ENCODE results near the gene ABL1.
"Not testable (repeated sequence)": the region's sequence is repeated elsewhere in the genome, so short reads cannot be mapped to it uniquely, and the experiment has no call there.

ABL1 gene

GRCh38 chr9:130837643-130838042 is 2.6 kb downstream of the ABL1 start:
- Mint-ChIP-seq H3K4me1 (ENCODE audit: low read depth) (peaks cover 48% of the 10 kb centered on the region), H3K27ac (no peak overlapping the region), H3K4me3 (peak overlapping the region; percentile 80)

GRCh38 chr9:130839132-130840111 is 4.4 kb downstream of the ABL1 start:
- Mint-ChIP-seq H3K27ac (no peak overlapping the region), H3K4me1 (ENCODE audit: low read depth) (peaks cover 48% of the 10 kb centered on the region), H3K4me3 (no peak overlapping the region), H3K36me3 (no peaks in the 10 kb centered on the region), H3K9me3 (ENCODE audit: low read depth) (no peaks in the 10 kb centered on the region), H3K27me3 (no peaks in the 10 kb centered on the region)

More at GRCh38 chr9:130837643-130838042, 2.6 kb downstream of the ABL1 start:
- no peaks in the 10 kb centered on the region for H3K9me3 Mint-ChIP-seq (ENCODE audit: low read depth)
- H3K27me3 Mint-ChIP-seq: no peaks in the 10 kb centered on the region
- no peaks in the 10 kb centered on the region for H3K36me3 Mint-ChIP-seq

GRCh38 chr9:130842545-130842944 is 7.5 kb downstream of the ABL1 start:
- Mint-ChIP-seq H3K9me3 (ENCODE audit: low read depth) (no peaks in the 10 kb centered on the region), H3K4me3 (no peak overlapping the region), H3K36me3 (no peaks in the 10 kb centered on the region), H3K4me1 (ENCODE audit: low read depth) (peaks cover 34% of the 10 kb centered on the region), H3K27me3 (no peaks in the 10 kb centered on the region), H3K27ac (no peak overlapping the region)

GRCh38 chr9:130843049-130843908 is 8.2 kb downstream of the ABL1 start:
- Mint-ChIP-seq H3K9me3 (ENCODE audit: low read depth) (no peaks in the 10 kb centered on the region), H3K27me3 (no peaks in the 10 kb centered on the region), H3K4me1 (ENCODE audit: low read depth) (peaks cover 32% of the 10 kb centered on the region), H3K27ac (peak overlapping the region; percentile 35), H3K4me3 (no peak overlapping the region), H3K36me3 (no peaks in the 10 kb centered on the region)

GRCh38 chr9:130844044-130844451 is 9.0 kb downstream of the ABL1 start:
- H3K36me3 Mint-ChIP-seq: no peaks in the 10 kb centered on the region
- no peaks in the 10 kb centered on the region for H3K9me3 Mint-ChIP-seq (ENCODE audit: low read depth)
- no peaks in the 10 kb centered on the region for H3K27me3 Mint-ChIP-seq
- peaks cover 26% of the 10 kb centered on the region for H3K4me1 Mint-ChIP-seq (ENCODE audit: low read depth)
- H3K4me3 Mint-ChIP-seq: no peak overlapping the region
- peak overlapping the region; percentile 8 for H3K27ac Mint-ChIP-seq

GRCh38 chr9:130845254-130845653 is 10.2 kb downstream of the ABL1 start:
- H3K36me3 Mint-ChIP-seq: no peaks in the 10 kb centered on the region
- no peak overlapping the region for H3K4me3 Mint-ChIP-seq
- H3K9me3 Mint-ChIP-seq (ENCODE audit: low read depth): no peaks in the 10 kb centered on the region
- H3K27ac Mint-ChIP-seq: no peak overlapping the region
- H3K27me3 Mint-ChIP-seq: no peaks in the 10 kb centered on the region
- peaks cover 27% of the 10 kb centered on the region for H3K4me1 Mint-ChIP-seq (ENCODE audit: low read depth)

- no peaks in the 10 kb centered on the region for H3K27me3 Mint-ChIP-seq
- no peaks in the 10 kb centered on the region for H3K9me3 Mint-ChIP-seq (ENCODE audit: low read depth)
- H3K4me3 Mint-ChIP-seq: no peak overlapping the region
- no peak overlapping the region for H3K27ac Mint-ChIP-seq
- H3K4me1 Mint-ChIP-seq (ENCODE audit: low read depth): peaks cover 24% of the 10 kb centered on the region
- H3K36me3 Mint-ChIP-seq: no peaks in the 10 kb centered on the region
Measured at GRCh38 chr9:130845901-130846481, 10.9 kb downstream of the ABL1 start.

GRCh38 chr9:130846487-130847305 is 11.6 kb downstream of the ABL1 start:
- H3K4me3 Mint-ChIP-seq: no peak overlapping the region
- H3K9me3 Mint-ChIP-seq (ENCODE audit: low read depth): no peaks in the 10 kb centered on the region
- no peaks in the 10 kb centered on the region for H3K27me3 Mint-ChIP-seq
- no peaks in the 10 kb centered on the region for H3K36me3 Mint-ChIP-seq
- H3K4me1 Mint-ChIP-seq (ENCODE audit: low read depth): peaks cover 23% of the 10 kb centered on the region
- no peak overlapping the region for H3K27ac Mint-ChIP-seq

GRCh38 chr9:130847306-130848217 is 12.5 kb downstream of the ABL1 start:
- Mint-ChIP-seq H3K4me3 (no peak overlapping the region), H3K36me3 (no peaks in the 10 kb centered on the region), H3K27me3 (no peaks in the 10 kb centered on the region), H3K4me1 (ENCODE audit: low read depth) (peaks cover 16% of the 10 kb centered on the region), H3K9me3 (ENCODE audit: low read depth) (no peaks in the 10 kb centered on the region), H3K27ac (no peak overlapping the region)

GRCh38 chr9:130848514-130848913 is 13.5 kb downstream of the ABL1 start:
- not testable (repeated sequence) for H3K27me3 Mint-ChIP-seq; H3K9me3 Mint-ChIP-seq (ENCODE audit: low read depth); H3K4me3 Mint-ChIP-seq; H3K4me1 Mint-ChIP-seq (ENCODE audit: low read depth); H3K36me3 Mint-ChIP-seq; H3K27ac Mint-ChIP-seq

GRCh38 chr9:130849356-130849755 is 14.3 kb downstream of the ABL1 start:
- Mint-ChIP-seq H3K27ac (no peak overlapping the region), H3K27me3 (no peaks in the 10 kb centered on the region), H3K4me3 (no peak overlapping the region)

GRCh38 chr9:130852801-130853200 is 17.7 kb downstream of the ABL1 start:
- Mint-ChIP-seq H3K9me3 (ENCODE audit: low read depth) (no peaks in the 10 kb centered on the region), H3K27me3 (no peaks in the 10 kb centered on the region), H3K36me3 (no peaks in the 10 kb centered on the region), H3K4me1 (ENCODE audit: low read depth) (peaks cover 2% of the 10 kb centered on the region), H3K4me3 (no peak overlapping the region), H3K27ac (no peak overlapping the region)

More at GRCh38 chr9:130849356-130849755, 14.3 kb downstream of the ABL1 start:
- Mint-ChIP-seq H3K9me3 (ENCODE audit: low read depth) (no peaks in the 10 kb centered on the region), H3K4me1 (ENCODE audit: low read depth) (peaks cover 5% of the 10 kb centered on the region), H3K36me3 (no peaks in the 10 kb centered on the region)

- no peak overlapping the region for H3K4me3 Mint-ChIP-seq
- H3K36me3 Mint-ChIP-seq: no peaks in the 10 kb centered on the region
- no peak overlapping the region for H3K27ac Mint-ChIP-seq
- H3K27me3 Mint-ChIP-seq: no peaks in the 10 kb centered on the region
- peaks cover 2% of the 10 kb centered on the region for H3K4me1 Mint-ChIP-seq (ENCODE audit: low read depth)
- H3K9me3 Mint-ChIP-seq (ENCODE audit: low read depth): no peaks in the 10 kb centered on the region
Measured at GRCh38 chr9:130854092-130854491, 19.0 kb downstream of the ABL1 start.
